Esophagus muscularis mucosa (tissue), 2 donors: ENCODE data around the gene NKAIN4.

Experiments
- POLR2A ChIP-seq: fragments of 450-650 bp; IDR thresholded peaks from one replicate; pipeline ENCODE4 v1.6.1; 2017; ENCODE audit warnings: antibody characterized with exemption, moderate library complexity, mild to moderate bottlenecking, low read depth
- POLR2AphosphoS5 ChIP-seq, 2 donors: sonication (generic); formaldehyde crosslinking; IDR thresholded peaks; one replicate each; pipeline ENCODE4 v1.6.1; 2017; ENCODE audit warnings: antibody characterized with exemption in 2 of 2

- TF ChIP-seq POLR2AphosphoS5 (IDR thresholded peaks at IDR 0.05) (no peak), POLR2A (no peak)
Measured at GRCh38 chr20:63290677-63291472, 36.6 kb upstream of the NKAIN4 start.
